Skeletal muscle cell (primary cell): ENCODE results near the gene HPN.

Experiments
- DNase-seq: peaks from one replicate; pipeline ENCODE4 v3.0.0-alpha.2; 2010; ENCODE audit warnings: low read depth
- H3K4me3 ChIP-seq: 2 replicates; pipeline ENCODE4 v1.5.1; 2011; ENCODE audit warnings: low read depth, mild to moderate bottlenecking, control low read depth, low read length, moderate library complexity

The HPN gene

GRCh38 chr19:35056513-35057063 is 15.1 kb downstream of the HPN start:
- H3K4me3 ChIP-seq = no peak overlapping the region
- DNase-seq = no peak

GRCh38 chr19:35058370-35058769 is 16.8 kb downstream of the HPN start:
- no peak overlapping the region for H3K4me3 ChIP-seq
- DNase-seq = no peak

- no peak for DNase-seq
Measured at GRCh38 chr19:35059006-35059798, 17.7 kb downstream of the HPN start.

GRCh38 chr19:35059799-35060091 is 18.2 kb downstream of the HPN start:
- DNase-seq = no peak
- H3K4me3 ChIP-seq = no peak overlapping the region

More at GRCh38 chr19:35059006-35059798, 17.7 kb downstream of the HPN start:
- no peak overlapping the region for H3K4me3 ChIP-seq

- no peak overlapping the region for H3K4me3 ChIP-seq
- no peak for DNase-seq
Measured at GRCh38 chr19:35060160-35060855, 18.8 kb downstream of the HPN start.

GRCh38 chr19:35061583-35062373 is 20.3 kb downstream of the HPN start:
- DNase-seq = no peak
- H3K4me3 ChIP-seq = no peak overlapping the region

- H3K4me3 ChIP-seq = no peak overlapping the region
- no peak for DNase-seq
Measured at GRCh38 chr19:35062942-35063341, 21.4 kb downstream of the HPN start.

- no peak overlapping the region for H3K4me3 ChIP-seq
- DNase-seq = peak; percentile 21
Measured at GRCh38 chr19:35063940-35064818, 22.7 kb downstream of the HPN start.

- DNase-seq = no peak
- H3K4me3 ChIP-seq = no peak overlapping the region
Measured at GRCh38 chr19:35065574-35065973, 24.1 kb downstream of the HPN start.

- H3K4me3 ChIP-seq = no peak overlapping the region
- DNase-seq = no peak
Measured at GRCh38 chr19:35066121-35066520, 24.6 kb downstream of the HPN start.

GRCh38 chr19:35066691-35067563 is 25.4 kb downstream of the HPN start:
- no peak overlapping the region for H3K4me3 ChIP-seq
- no peak for DNase-seq

- DNase-seq = no peak
Measured at GRCh38 chr19:35068941-35069634, 27.6 kb downstream of the HPN start.

GRCh38 chr19:35069696-35070095 is 28.2 kb downstream of the HPN start:
- DNase-seq = no peak
- H3K4me3 ChIP-seq = no peak overlapping the region

More at GRCh38 chr19:35068941-35069634, 27.6 kb downstream of the HPN start:
- H3K4me3 ChIP-seq = no peak overlapping the region

- DNase-seq = no peak
- H3K4me3 ChIP-seq = no peak overlapping the region
Measured at GRCh38 chr19:35070471-35070870, 28.9 kb downstream of the HPN start.

GRCh38 chr19:35073516-35073915 is 32.0 kb downstream of the HPN start:
- DNase-seq = no peak
- no peak overlapping the region for H3K4me3 ChIP-seq

GRCh38 chr19:35073941-35074340 is 32.4 kb downstream of the HPN start:
- H3K4me3 ChIP-seq = no peak overlapping the region
- DNase-seq = no peak

GRCh38 chr19:35074426-35075201 is 33.1 kb downstream of the HPN start:
- no peak overlapping the region for H3K4me3 ChIP-seq
- no peak for DNase-seq
